Natural killer cell (primary cell): ENCODE measurements around the gene RAB3C. TPM values are rescaled to one million over a fixed set of nuclear protein-coding genes. Genes with fewer than 3 reads are reported as not detected.
A peak's percentile ranks its signal among the peaks of the same experiment; 100 is the strongest.

ENCODE experiments used
- ATAC-seq, 3 donors: fragments of 150-1000 bp in 2 of 3; fragments of 200-7000 bp in 1 of 3; cut with Tn5 transposase; 1 replicate in 1 of 3; 2 replicates in 2 of 3; pipeline ENCODE4 v1.10.0; 2021; ENCODE audit warnings: mild to moderate bottlenecking in 2 of 3, moderate library complexity in 2 of 3
- DNase-seq, 2 donors: peaks; one replicate each; pipeline versions ENCODE4 v3.0.0 to v3.0.0-alpha.2; 2013 to 2021; ENCODE audit warnings: mixed read lengths in 1 of 2
- H3K27ac ChIP-seq: one replicate; pipeline ENCODE4 v1.5.1; 2013; ENCODE audit warnings: mild to moderate bottlenecking, low read length
- H3K27me3 ChIP-seq: one replicate; pipeline ENCODE4 v1.6.1; 2013; ENCODE audit warnings: low read length; ENCODE audit not compliant: control insufficient read depth, insufficient read depth
- H3K36me3 ChIP-seq: one replicate; pipeline ENCODE4 v1.6.1; 2013; ENCODE audit warnings: low read length; ENCODE audit not compliant: control insufficient read depth, insufficient read depth
- H3K4me1 ChIP-seq: one replicate; pipeline ENCODE4 v1.6.1; 2013; ENCODE audit warnings: low read length; ENCODE audit not compliant: control insufficient read depth, insufficient read depth
- H3K4me3 ChIP-seq: one replicate; pipeline ENCODE4 v1.5.1; 2013; ENCODE audit warnings: low read length
- H3K9me3 ChIP-seq: one replicate; pipeline ENCODE4 v1.6.1; 2013; ENCODE audit warnings: low read length; ENCODE audit not compliant: control insufficient read depth, insufficient read depth
- H3K27ac Mint-ChIP-seq, 2 donors: one replicate each; pipeline ENCODE4 v1.8.0; 2022; ENCODE audit warnings: mild to moderate bottlenecking in 2 of 2, mixed read lengths in 2 of 2, moderate library complexity in 1 of 2
- H3K27me3 Mint-ChIP-seq, 2 donors: one replicate each; pipeline ENCODE4 v1.8.0; 2022; ENCODE audit warnings: low read depth in 2 of 2, mixed read lengths in 2 of 2
- H3K36me3 Mint-ChIP-seq: one replicate; pipeline ENCODE4 v1.8.0; 2022; ENCODE audit warnings: mixed read lengths
- H3K4me1 Mint-ChIP-seq, 2 donors: one replicate each; pipeline ENCODE4 v1.8.0; 2022; ENCODE audit warnings: mixed read lengths in 2 of 2
- H3K4me3 Mint-ChIP-seq: one replicate; pipeline ENCODE4 v1.8.0; 2022; ENCODE audit warnings: mild to moderate bottlenecking, moderate library complexity, mixed read lengths
- H3K9me3 Mint-ChIP-seq, 2 donors: one replicate each; pipeline ENCODE4 v1.8.0; 2022; ENCODE audit warnings: mixed read lengths in 2 of 2
- WGBS: methylation state at CpG from one replicate; pipeline ENCODE4 v1.1.7; 2013; ENCODE audit warnings: missing lambda C conversion rate; ENCODE audit not compliant: insufficient coverage; 5-methylcytosine and 5-hydroxymethylcytosine counted together
- intact Hi-C: fragments of 100-400 bp; cut with micrococcal nuclease; formaldehyde crosslinking; loops from one replicate; pipeline ENCODE4 v1.14.2; 2022
- total RNA-seq, 4 donors: library from RNA; stranded (reverse); fragments of 120-200 nt in 1 of 4; gene quantifications; one replicate each; pipeline versions ENCODE4 v1.2.3 to v1.2.4, GENCODE V29; 2013 to 2022
- TF ChIP-seq, protein P1 (sequence below): fragments of 200-600 bp; IDR thresholded peaks from one replicate; pipeline ENCODE4 v1.8.0; 2022; ENCODE audit warnings: antibody characterized with exemption

RAB3C gene
- total RNA-seq, 3 donors from 2014 or later (not counting 1 experiment from before 2014, with no cell fraction given), result 0.05 TPM; not detected in 2

DNA sequence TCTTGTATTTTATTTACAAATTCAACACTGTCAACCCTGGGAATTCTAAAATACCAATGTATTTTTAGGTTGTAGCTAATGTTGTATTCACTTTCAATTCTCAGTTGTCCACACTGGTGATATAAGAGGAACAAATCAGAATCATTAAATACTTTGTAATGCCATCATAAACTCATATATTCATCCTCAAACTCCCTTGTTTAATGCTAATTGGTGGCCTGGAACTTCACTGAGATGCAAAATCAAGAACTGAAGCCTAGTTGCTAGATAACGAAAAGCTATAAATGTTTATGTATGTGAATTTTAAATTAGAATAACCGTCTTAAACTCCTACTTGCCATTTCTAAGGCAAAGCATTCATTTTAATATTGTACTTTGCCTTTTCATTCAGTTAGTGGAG is 274.7 kb downstream of the RAB3C start:
- intact Hi-C loops, result no loop called here
- WGBS, result no CpG with 5 or more reads among the region's 2 CpGs
- H3K4me3 ChIP-seq, result no peak overlapping the region

DNA sequence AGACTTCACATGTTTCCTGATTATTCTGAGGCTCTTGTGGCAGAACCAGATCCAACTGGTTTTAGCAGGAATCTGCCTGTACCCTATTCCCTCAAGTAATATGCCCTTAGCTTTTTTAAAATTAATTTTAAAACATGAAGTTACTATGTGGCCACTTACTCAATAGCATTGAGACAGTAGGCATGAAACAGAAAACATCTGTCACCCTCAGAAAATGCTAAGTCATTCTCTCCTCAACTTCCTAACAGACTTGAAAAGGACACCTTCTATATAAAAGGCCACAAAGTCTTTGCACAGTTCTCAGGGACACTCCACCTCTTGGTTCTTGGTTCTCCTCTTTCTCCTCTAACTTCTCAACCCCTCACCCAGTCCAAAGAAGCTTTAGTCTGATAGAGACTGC is 277.8 kb downstream of the RAB3C start:
- no peak for ATAC-seq
- peaks cover 8 to 19% of the 10 kb centered on the region in 2 donors for H3K27me3 Mint-ChIP-seq
- H3K27ac ChIP-seq, result no peak overlapping the region

More for the DNA sequence above, 274.7 kb downstream of the RAB3C start:
- ATAC-seq (no peak), DNase-seq (no peak)
- no peak overlapping the region for H3K27ac ChIP-seq
- TF ChIP-seq, protein P1, sequence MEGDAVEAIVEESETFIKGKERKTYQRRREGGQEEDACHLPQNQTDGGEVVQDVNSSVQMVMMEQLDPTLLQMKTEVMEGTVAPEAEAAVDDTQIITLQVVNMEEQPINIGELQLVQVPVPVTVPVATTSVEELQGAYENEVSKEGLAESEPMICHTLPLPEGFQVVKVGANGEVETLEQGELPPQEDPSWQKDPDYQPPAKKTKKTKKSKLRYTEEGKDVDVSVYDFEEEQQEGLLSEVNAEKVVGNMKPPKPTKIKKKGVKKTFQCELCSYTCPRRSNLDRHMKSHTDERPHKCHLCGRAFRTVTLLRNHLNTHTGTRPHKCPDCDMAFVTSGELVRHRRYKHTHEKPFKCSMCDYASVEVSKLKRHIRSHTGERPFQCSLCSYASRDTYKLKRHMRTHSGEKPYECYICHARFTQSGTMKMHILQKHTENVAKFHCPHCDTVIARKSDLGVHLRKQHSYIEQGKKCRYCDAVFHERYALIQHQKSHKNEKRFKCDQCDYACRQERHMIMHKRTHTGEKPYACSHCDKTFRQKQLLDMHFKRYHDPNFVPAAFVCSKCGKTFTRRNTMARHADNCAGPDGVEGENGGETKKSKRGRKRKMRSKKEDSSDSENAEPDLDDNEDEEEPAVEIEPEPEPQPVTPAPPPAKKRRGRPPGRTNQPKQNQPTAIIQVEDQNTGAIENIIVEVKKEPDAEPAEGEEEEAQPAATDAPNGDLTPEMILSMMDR, result no peak
- no peaks in the 10 kb centered on the region for H3K9me3 ChIP-seq
- peaks cover 9 to 19% of the 10 kb centered on the region in 2 donors for H3K27me3 Mint-ChIP-seq
- H3K4me3 Mint-ChIP-seq, result no peak overlapping the region
- H3K9me3 Mint-ChIP-seq, result no peaks in the 10 kb centered on the region
- no peaks in the 10 kb centered on the region for H3K36me3 Mint-ChIP-seq
- no peaks in the 10 kb centered on the region for H3K4me1 ChIP-seq
- no peaks in the 10 kb centered on the region for H3K36me3 ChIP-seq
- no peaks in the 10 kb centered on the region for H3K4me1 Mint-ChIP-seq
- H3K27ac Mint-ChIP-seq, result no peak overlapping the region
- H3K27me3 ChIP-seq, result peaks cover 3% of the 10 kb centered on the region

DNA sequence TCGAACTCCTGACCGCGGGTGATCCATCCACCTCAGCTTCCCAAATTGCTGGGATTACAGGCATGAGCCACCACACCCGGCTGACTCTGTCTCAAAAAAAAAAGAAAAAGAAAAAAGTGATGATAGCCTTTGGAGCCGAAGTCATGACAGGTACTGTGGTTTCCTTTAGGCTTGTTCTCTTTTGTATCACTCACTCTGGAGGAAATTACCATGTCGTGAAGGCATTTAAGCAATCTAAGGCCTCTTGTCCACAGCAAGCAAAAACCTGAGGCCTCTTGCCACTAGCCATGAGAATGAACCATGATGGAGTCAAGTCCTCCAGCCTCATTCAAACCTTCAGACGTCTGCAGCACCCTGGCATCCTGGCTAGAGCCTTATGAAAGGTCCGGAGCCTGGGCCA is 286.1 kb downstream of the RAB3C start:
- 69% methylated on average over 8 of the region's 8 CpGs for WGBS
- TF ChIP-seq, protein P1, result no peak

More for the DNA sequence above, 277.8 kb downstream of the RAB3C start:
- TF ChIP-seq, protein P1, result no peak
- Mint-ChIP-seq H3K4me3 (no peak overlapping the region), H3K9me3 (no peaks in the 10 kb centered on the region), H3K27ac (no peak overlapping the region), H3K4me1 (no peaks in the 10 kb centered on the region), H3K36me3 (no peaks in the 10 kb centered on the region)
- H3K4me1 ChIP-seq, result no peaks in the 10 kb centered on the region
- no peaks in the 10 kb centered on the region for H3K36me3 ChIP-seq
- H3K9me3 ChIP-seq, result no peaks in the 10 kb centered on the region
- intact Hi-C loops, result no loop called here
- H3K27me3 ChIP-seq, result peaks cover 3% of the 10 kb centered on the region
- H3K4me3 ChIP-seq, result no peak overlapping the region
- no peak for DNase-seq

DNA sequence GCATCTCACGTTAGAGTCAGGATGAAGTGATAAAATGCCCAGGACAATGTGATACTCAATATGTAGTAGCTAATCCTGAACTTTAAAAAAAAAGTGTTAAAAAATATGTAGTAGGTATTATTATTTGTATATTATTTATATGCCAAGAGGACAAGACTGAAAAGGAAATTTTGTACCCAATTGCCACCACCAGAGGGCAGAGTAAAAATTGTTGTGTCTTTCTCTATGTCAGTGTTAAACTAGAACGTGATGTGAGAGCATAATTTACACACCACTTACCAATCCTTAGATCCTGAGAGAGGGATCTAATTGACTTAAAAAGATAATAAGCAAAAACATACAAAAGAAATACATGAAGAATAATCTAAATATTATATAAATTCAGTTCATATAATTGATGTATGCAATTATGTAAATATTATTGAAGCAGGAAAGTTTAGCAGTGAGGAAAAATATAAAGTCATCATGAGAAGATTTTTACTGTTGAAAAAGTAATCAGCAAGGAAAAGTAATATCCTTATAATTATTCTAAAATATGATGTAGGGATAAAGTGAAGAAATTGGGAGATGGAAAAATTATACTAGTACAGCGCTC is 288.9 kb downstream of the RAB3C start:
- ATAC-seq, result peak in 1 of 3 donors; percentile 60
- Histone ChIP-seq H3K27me3 (no peaks in the 10 kb centered on the region), H3K36me3 (no peaks in the 10 kb centered on the region), H3K4me1 (no peaks in the 10 kb centered on the region), H3K4me3 (no peak overlapping the region), H3K9me3 (no peaks in the 10 kb centered on the region), H3K27ac (no peak overlapping the region)
- no peak overlapping the region for H3K4me3 Mint-ChIP-seq
- H3K36me3 Mint-ChIP-seq, result no peaks in the 10 kb centered on the region
- TF ChIP-seq, protein P1, result peak; percentile 69
- peak in 1 of 2 donors; percentile 60 for DNase-seq
- H3K27ac Mint-ChIP-seq, result no peak overlapping the region
- H3K9me3 Mint-ChIP-seq, result no peaks in the 10 kb centered on the region
- H3K4me1 Mint-ChIP-seq, result no peaks in the 10 kb centered on the region
- peaks cover 11 to 26% of the 10 kb centered on the region in 2 donors for H3K27me3 Mint-ChIP-seq
- 100% methylated on average over 2 of the region's 3 CpGs for WGBS
- intact Hi-C loops, result loop anchor here (5.0 kb wide), 2 partner anchors 301 to 931 kb away; no protein-coding TSS in a partner anchor

More for the DNA sequence above, 286.1 kb downstream of the RAB3C start:
- no peak overlapping the region for H3K4me3 ChIP-seq
- H3K36me3 ChIP-seq, result no peaks in the 10 kb centered on the region
- H3K27ac ChIP-seq, result no peak overlapping the region
- Mint-ChIP-seq H3K36me3 (no peaks in the 10 kb centered on the region), H3K4me1 (no peaks in the 10 kb centered on the region), H3K27ac (no peak overlapping the region), H3K9me3 (no peaks in the 10 kb centered on the region), H3K4me3 (no peak overlapping the region), H3K27me3 (peaks cover 3 to 7% of the 10 kb centered on the region in 2 donors)
- no peaks in the 10 kb centered on the region for H3K9me3 ChIP-seq
- H3K27me3 ChIP-seq, result no peaks in the 10 kb centered on the region
- intact Hi-C loops, result no loop called here
- no peaks in the 10 kb centered on the region for H3K4me1 ChIP-seq
- DNase-seq (no peak), ATAC-seq (no peak)
